ENCODE measurements around the gene TWIST2.

TWIST2 gene

DNA sequence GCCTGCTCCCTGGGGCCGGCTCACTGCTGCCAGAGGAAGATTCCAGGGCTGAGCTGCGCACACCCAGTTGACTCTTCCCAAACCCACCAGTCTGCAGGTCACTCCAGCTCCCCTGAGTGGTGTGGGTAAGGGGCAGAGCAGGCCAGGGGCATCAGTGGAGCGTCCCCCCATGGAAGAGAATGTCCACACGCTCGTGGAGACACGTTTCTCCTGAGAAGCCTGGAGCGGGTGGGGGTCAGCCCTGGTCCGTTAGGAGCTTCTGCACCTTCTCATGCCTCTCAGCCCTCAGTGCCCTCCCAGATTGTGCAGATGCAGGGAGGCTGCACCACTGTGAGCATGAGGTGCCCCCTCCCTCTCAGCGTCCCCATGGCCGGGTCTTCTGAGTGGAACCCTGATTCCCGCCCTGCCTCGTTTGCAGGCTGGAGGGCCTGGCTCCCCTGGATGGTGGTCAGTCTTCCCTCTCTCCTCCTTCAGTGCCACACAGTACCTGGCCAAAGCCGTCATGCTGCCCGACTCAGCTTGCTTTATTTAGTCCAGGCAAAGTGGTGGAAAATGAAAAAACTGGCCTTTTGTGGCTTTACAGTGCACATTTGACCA is 37.0 kb downstream of the TWIST2 start:
- in situ Hi-C loops (cut with MboI; ENCODE audit: low sequenced_read_pairs, unreplicated experiment): no loop called here
- no peak for DNase-seq (ENCODE audit: low spot score)
- TF ChIP-seq, protein P1, sequence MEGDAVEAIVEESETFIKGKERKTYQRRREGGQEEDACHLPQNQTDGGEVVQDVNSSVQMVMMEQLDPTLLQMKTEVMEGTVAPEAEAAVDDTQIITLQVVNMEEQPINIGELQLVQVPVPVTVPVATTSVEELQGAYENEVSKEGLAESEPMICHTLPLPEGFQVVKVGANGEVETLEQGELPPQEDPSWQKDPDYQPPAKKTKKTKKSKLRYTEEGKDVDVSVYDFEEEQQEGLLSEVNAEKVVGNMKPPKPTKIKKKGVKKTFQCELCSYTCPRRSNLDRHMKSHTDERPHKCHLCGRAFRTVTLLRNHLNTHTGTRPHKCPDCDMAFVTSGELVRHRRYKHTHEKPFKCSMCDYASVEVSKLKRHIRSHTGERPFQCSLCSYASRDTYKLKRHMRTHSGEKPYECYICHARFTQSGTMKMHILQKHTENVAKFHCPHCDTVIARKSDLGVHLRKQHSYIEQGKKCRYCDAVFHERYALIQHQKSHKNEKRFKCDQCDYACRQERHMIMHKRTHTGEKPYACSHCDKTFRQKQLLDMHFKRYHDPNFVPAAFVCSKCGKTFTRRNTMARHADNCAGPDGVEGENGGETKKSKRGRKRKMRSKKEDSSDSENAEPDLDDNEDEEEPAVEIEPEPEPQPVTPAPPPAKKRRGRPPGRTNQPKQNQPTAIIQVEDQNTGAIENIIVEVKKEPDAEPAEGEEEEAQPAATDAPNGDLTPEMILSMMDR (IDR thresholded peaks at IDR 0.05; ENCODE audit: borderline replicate concordance, control extremely low read depth, extremely low read depth, insufficient read depth, missing control alignments): no peak

DNA sequence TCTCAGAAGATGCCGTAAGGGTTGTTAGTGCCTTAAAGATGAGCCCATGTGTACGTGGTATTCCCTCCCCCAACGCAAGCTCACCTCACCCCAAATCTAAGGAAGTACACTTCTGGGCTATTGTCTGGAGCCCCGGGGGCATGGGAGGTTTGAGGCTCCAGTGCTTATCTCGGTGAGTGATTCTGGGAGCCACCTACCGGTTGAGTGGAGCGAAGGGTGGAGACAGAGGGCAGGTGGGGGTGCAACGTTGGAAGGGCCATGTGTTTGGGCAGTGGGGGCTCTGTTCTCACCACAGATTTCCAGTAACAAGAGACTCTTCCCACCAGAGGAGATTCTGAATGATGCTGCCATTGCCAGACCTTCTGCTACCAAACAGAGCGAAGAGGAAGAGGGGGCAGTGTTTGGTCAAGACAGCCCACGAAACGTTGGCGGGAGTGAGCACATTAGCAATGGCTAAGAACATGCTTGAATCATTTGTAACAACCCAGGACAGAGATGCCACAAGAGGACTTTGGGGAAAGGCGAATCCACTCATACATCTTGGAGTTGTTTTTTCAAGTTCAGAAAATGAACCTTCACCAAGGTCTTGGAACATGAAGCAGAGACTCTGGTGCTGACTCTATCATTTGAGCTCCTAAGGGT is 38.7 kb downstream of the TWIST2 start:
- in situ Hi-C loops (cut with MboI; ENCODE audit: low sequenced_read_pairs, unreplicated experiment): no loop called here
- no peak for DNase-seq (ENCODE audit: low spot score)
- TF ChIP-seq, protein P1 (IDR thresholded peaks at IDR 0.05; ENCODE audit: borderline replicate concordance, control extremely low read depth, extremely low read depth, insufficient read depth, missing control alignments): no peak

DNA sequence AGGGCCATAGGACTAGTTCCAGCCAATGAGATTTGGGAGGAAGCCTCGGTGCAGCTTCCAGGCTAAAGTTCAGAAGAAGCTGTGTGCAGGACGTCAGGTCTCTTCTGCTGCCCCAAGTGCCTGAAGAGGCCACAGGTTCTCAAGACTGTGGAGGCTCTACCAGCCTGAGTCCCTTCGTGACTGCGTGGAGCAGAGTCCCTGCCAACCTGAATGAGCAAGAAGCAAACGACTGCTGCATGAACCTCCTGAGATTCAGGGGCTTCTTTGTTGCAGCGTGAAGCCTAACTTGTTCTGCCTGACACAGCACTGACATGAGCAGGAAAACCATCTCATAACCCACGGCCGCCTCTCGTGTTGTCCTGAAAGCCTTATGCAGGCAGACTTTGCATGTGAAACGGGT is 39.7 kb downstream of the TWIST2 start:
- DNase-seq (ENCODE audit: low spot score): no peak
- in situ Hi-C loops (cut with MboI; ENCODE audit: low sequenced_read_pairs, unreplicated experiment): no loop called here
- TF ChIP-seq, protein P1 (IDR thresholded peaks at IDR 0.05; ENCODE audit: borderline replicate concordance, control extremely low read depth, extremely low read depth, insufficient read depth, missing control alignments): no peak

DNA sequence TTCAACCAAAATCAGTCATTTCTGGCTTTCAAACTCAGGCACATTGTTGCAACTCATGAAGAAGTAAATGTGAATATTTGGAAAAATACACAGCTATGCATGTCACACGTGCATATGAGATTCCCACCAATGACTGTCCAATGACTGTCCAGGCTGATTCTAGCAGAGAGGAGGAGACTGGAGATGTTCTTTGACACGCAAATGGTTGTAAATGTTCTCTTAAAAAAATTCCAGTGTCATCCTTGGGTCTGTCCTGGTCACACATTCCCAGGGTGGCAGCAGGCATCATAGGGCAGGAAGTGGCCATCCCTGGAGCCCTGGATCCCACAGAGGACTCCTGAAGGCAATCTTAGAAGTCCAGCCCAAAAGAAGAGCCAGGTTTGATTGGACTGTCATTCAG is 40.9 kb downstream of the TWIST2 start:
- no peak for DNase-seq (ENCODE audit: low spot score)
- TF ChIP-seq, protein P1 (IDR thresholded peaks at IDR 0.05; ENCODE audit: borderline replicate concordance, control extremely low read depth, extremely low read depth, insufficient read depth, missing control alignments): no peak
- in situ Hi-C loops (cut with MboI; ENCODE audit: low sequenced_read_pairs, unreplicated experiment): no loop called here

DNA sequence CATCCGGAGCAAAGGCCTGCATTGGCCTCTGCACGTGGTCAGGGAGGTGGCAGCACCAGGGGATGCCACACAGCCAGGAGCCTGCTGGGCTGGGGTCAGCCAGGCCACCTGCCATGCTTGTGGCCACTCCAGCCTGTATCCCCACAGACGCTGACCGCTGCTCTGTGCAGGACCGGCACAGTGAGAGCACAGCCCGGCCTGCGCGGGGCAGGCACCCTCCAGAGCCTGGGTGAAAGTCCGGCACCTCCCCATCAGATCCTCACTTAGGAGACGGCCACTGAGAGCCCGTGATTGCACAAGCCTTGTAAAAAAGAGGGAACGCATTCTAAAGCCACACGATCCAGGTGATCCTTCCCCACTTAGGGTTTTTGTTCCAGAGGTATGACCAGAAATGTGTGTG is 42.2 kb downstream of the TWIST2 start:
- no peak for DNase-seq (ENCODE audit: low spot score)
- TF ChIP-seq, protein P1 (IDR thresholded peaks at IDR 0.05; ENCODE audit: borderline replicate concordance, control extremely low read depth, extremely low read depth, insufficient read depth, missing control alignments): no peak
- in situ Hi-C loops (cut with MboI; ENCODE audit: low sequenced_read_pairs, unreplicated experiment): no loop called here

- TF ChIP-seq, protein P1 (IDR thresholded peaks at IDR 0.05; ENCODE audit: borderline replicate concordance, control extremely low read depth, extremely low read depth, insufficient read depth, missing control alignments): no peak
- DNase-seq (ENCODE audit: low spot score): no peak
- in situ Hi-C loops (cut with MboI; ENCODE audit: low sequenced_read_pairs, unreplicated experiment): no loop called here
These were observed 43.0 kb downstream of the TWIST2 start for GRCh38 chr2:238890618-238891456.

Data from GM13976 (cell line).